ENCODE data around the gene KRTAP9-7. TPM values are rescaled to one million over a fixed set of nuclear protein-coding genes. Genes with fewer than 3 reads are reported as not detected.

The KRTAP9-7 gene
- total and polyA plus RNA-seq, 10 of the 15 experiments (the other 5 are each of a cell fraction or from before 2014, with no cell fraction given), result not detected

GRCh38 chr17:41302981-41303380 lies 27.5 kb downstream of the KRTAP9-7 start:
- WGBS (ENCODE audit: insufficient coverage, insufficient replicate concordance, low lambda C conversion rate, missing lambda C conversion rate), result 33% methylated on average over 4 of the region's 4 CpGs
- no peak overlapping the region for H2AFZ ChIP-seq (ENCODE audit: control insufficient read depth, low read depth, low read length)

More at GRCh38 chr17:41302981-41303380, 27.5 kb downstream of the KRTAP9-7 start:
- Histone ChIP-seq H3K9me3 (replicated peaks; ENCODE audit: control insufficient read depth, insufficient read depth, low read length) (no peaks in the 10 kb centered on the region; the same call in 2 of the 3 replicates), H3K36me3 (ENCODE audit: control insufficient read depth in 2 of 2, insufficient read depth in 2 of 2, low read length in 1 of 2) (no peaks in the 10 kb centered on the region), H3K4me1 (ENCODE audit: control insufficient read depth, insufficient read depth, low read length) (no peaks in the 10 kb centered on the region), H3K9ac (ENCODE audit: control insufficient read depth, insufficient read depth, low read length) (no peak overlapping the region), H4K20me1 (ENCODE audit: control insufficient read depth, insufficient read depth) (no peaks in the 10 kb centered on the region), H3K27ac (ENCODE audit: control insufficient read depth, insufficient read depth) (no peak overlapping the region), H3K4me3 (no peak overlapping the region), H3K79me2 (ENCODE audit: control insufficient read depth, insufficient read depth, low read length) (no peaks in the 10 kb centered on the region), H3K27me3 (replicated peaks in 1 of 2; ENCODE audit: control insufficient read depth in 2 of 2, insufficient read depth in 2 of 2, low read length in 1 of 2) (peaks cover 0 to 4% of the 10 kb centered on the region in 2 experiments; a peak in 1 of 4 replicates), H3K4me2 (ENCODE audit: control insufficient read depth, insufficient read depth) (no peak overlapping the region)
- BruUV-seq (replicated peaks), result no TSS peak
- intact Hi-C loops (cut with micrococcal nuclease; ENCODE audit: unreplicated experiment) (no loop called here), in situ Hi-C loops (cut with MboI) (no loop called here)
- TF ChIP-seq GATAD2B (conservative IDR thresholded peaks at IDR 0.05; ENCODE audit: low read depth) (no peak), FOXK2 (IDR thresholded peaks at IDR 0.05) (no peak), CBFB (IDR thresholded peaks at IDR 0.05; ENCODE audit: low read depth) (no peak), SP1 (IDR thresholded peaks at IDR 0.05; ENCODE audit: low read depth, low read length) (no peak), PBX3 (IDR thresholded peaks at IDR 0.05; ENCODE audit: insufficient replicate concordance, low read depth, low read length) (no peak), NBN (IDR thresholded peaks at IDR 0.05) (no peak), SREBF2 (IDR thresholded peaks at IDR 0.05; ENCODE audit: low read length) (no peak), ZNF24 (IDR thresholded peaks at IDR 0.05) (no peak), SIX5 (IDR thresholded peaks at IDR 0.05; ENCODE audit: low read depth, low read length, severe bottlenecking) (no peak), CHD1 (IDR thresholded peaks at IDR 0.05; ENCODE audit: low read depth, low read length) (no peak), CTCF (IDR thresholded peaks at IDR 0.05 in 2 of 3, conservative IDR thresholded peaks at IDR 0.05 in 1 of 3; ENCODE audit: control insufficient read depth in 2 of 3, extremely low read depth in 1 of 3, insufficient read depth in 1 of 3, low read depth in 3 of 3, low read length in 3 of 3) (no peak), MXI1 (IDR thresholded peaks at IDR 0.05; ENCODE audit: low read depth, low read length) (no peak), NFIC (IDR thresholded peaks at IDR 0.05; ENCODE audit: low read depth, low read length) (no peak), CHD4 (IDR thresholded peaks at IDR 0.05) (no peak), SRF (IDR thresholded peaks at IDR 0.05; ENCODE audit: low read depth in 2 of 2, low read length in 2 of 2) (no peak), STAT3 (IDR thresholded peaks at IDR 0.05; ENCODE audit: low read depth, low read length) (no peak), E2F8 (IDR thresholded peaks at IDR 0.05; ENCODE audit: low read depth, partially characterized antibody) (no peak)
- POLR2A ChIA-PET, result no interaction called here
- ATAC-seq, result no peak
- RAD21 ChIA-PET (ENCODE audit: unreplicated experiment), result no interaction called here
- SMC1A ChIA-PET (ENCODE audit: uncharacterized antibody, unreplicated experiment), result no interaction called here
- DNase-seq (ENCODE audit: low read depth, low spot score), result no peak
- FAIRE-seq, result no peak
- CTCF ChIA-PET, result no interaction called here

Measured in GM12878 (cell line).